Loucy (cell line): ENCODE data around the gene THEM4.

Experiments used
- EZH2phosphoT487 ChIP-seq: fragments of 200-600 bp; IDR thresholded peaks from 2 replicates; pipeline ENCODE4 v1.6.1; 2018; ENCODE audit warnings: antibody characterized with exemption, mild to moderate bottlenecking, moderate library complexity, borderline replicate concordance
- TF ChIP-seq, protein P1 (sequence below): fragments of 200-600 bp; sonication (generic); conservative IDR thresholded peaks from 2 replicates; pipeline ENCODE4 v1.5.1; 2014; ENCODE audit warnings: mild to moderate bottlenecking, antibody characterized with exemption, low read length

DNA sequence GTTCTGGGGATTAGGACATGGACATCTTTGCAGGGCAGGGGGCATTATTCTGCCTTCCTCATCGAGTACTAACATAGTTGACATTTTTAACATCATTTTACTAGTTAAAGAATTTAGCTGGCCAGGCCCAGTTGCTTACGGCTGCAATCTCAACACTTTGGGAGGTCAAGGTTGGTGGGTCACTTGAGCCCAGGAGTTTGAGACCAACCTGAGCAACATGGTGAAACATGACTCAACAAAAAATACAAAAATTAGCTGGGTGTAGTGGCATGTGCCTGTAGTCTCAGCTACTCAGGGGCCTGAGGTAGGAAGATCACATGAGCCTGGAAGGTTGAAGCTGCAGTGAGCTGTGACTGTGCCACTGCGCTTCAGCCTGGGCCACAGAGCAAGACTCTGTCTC, 29.8 kb upstream of the THEM4 start:
- TF ChIP-seq, protein P1, sequence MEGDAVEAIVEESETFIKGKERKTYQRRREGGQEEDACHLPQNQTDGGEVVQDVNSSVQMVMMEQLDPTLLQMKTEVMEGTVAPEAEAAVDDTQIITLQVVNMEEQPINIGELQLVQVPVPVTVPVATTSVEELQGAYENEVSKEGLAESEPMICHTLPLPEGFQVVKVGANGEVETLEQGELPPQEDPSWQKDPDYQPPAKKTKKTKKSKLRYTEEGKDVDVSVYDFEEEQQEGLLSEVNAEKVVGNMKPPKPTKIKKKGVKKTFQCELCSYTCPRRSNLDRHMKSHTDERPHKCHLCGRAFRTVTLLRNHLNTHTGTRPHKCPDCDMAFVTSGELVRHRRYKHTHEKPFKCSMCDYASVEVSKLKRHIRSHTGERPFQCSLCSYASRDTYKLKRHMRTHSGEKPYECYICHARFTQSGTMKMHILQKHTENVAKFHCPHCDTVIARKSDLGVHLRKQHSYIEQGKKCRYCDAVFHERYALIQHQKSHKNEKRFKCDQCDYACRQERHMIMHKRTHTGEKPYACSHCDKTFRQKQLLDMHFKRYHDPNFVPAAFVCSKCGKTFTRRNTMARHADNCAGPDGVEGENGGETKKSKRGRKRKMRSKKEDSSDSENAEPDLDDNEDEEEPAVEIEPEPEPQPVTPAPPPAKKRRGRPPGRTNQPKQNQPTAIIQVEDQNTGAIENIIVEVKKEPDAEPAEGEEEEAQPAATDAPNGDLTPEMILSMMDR: no peak
- TF ChIP-seq EZH2phosphoT487: no peak
